Measurements from ENCODE around the gene TMIGD1.
A peak's percentile ranks its signal among the peaks of the same experiment; 100 is the strongest.

TMIGD1 gene

GRCh38 chr17:30369995-30370394 lies 36.1 kb upstream of the TMIGD1 start:
- peak in 1 of 2 donors; percentile 33 for DNase-seq (ENCODE audit: low read depth in 2 of 2)
- H3K4me3 ChIP-seq (replicated peaks in 1 of 2; ENCODE audit: low read depth in 2 of 2, low read length in 2 of 2): no peak overlapping the region
- no peak for TF ChIP-seq CTCF (IDR thresholded peaks at IDR 0.05; ENCODE audit: low read depth, low read length)

GRCh38 chr17:30368912-30369720 lies 35.3 kb upstream of the TMIGD1 start:
- no peak for DNase-seq (ENCODE audit: low read depth in 2 of 2)
- TF ChIP-seq CTCF (IDR thresholded peaks at IDR 0.05; ENCODE audit: low read depth, low read length): no peak
- H3K4me3 ChIP-seq (replicated peaks in 1 of 2; ENCODE audit: low read depth in 2 of 2, low read length in 2 of 2): no peak overlapping the region

GRCh38 chr17:30366536-30366935 lies 32.7 kb upstream of the TMIGD1 start:
- peak in 1 of 2 donors; percentile 60 for DNase-seq (ENCODE audit: low read depth in 2 of 2)
- TF ChIP-seq CTCF (IDR thresholded peaks at IDR 0.05; ENCODE audit: low read depth, low read length): no peak

GRCh38 chr17:30363715-30364202 lies 29.9 kb upstream of the TMIGD1 start:
- no peak for TF ChIP-seq CTCF (IDR thresholded peaks at IDR 0.05; ENCODE audit: low read depth, low read length)
- no peak overlapping the region for H3K4me3 ChIP-seq (replicated peaks in 1 of 2; ENCODE audit: low read depth in 2 of 2, low read length in 2 of 2)
- DNase-seq (ENCODE audit: low read depth in 2 of 2): peak; percentile 85 to 88

More at GRCh38 chr17:30366536-30366935, 32.7 kb upstream of the TMIGD1 start:
- H3K4me3 ChIP-seq (replicated peaks in 1 of 2; ENCODE audit: low read depth in 2 of 2, low read length in 2 of 2): no peak overlapping the region

- no peak for TF ChIP-seq CTCF (IDR thresholded peaks at IDR 0.05; ENCODE audit: low read depth, low read length)
- DNase-seq (ENCODE audit: low read depth in 2 of 2): no peak
- H3K4me3 ChIP-seq (replicated peaks in 1 of 2; ENCODE audit: low read depth in 2 of 2, low read length in 2 of 2): no peak overlapping the region
Measured at GRCh38 chr17:30361766-30362279, 28.0 kb upstream of the TMIGD1 start.

- H3K4me3 ChIP-seq (replicated peaks in 1 of 2; ENCODE audit: low read depth in 2 of 2, low read length in 2 of 2): no peak overlapping the region
- TF ChIP-seq CTCF (IDR thresholded peaks at IDR 0.05; ENCODE audit: low read depth, low read length): no peak
- no peak for DNase-seq (ENCODE audit: low read depth in 2 of 2)
Measured at GRCh38 chr17:30360086-30360808, 26.4 kb upstream of the TMIGD1 start.
